Retinal pigment epithelial cell (primary cell): ENCODE data around the gene OTUD4.

Source experiments
- DNase-seq: peaks from one replicate; pipeline ENCODE4 v3.0.0-alpha.2; 2010; ENCODE audit warnings: low read depth
- H3K4me3 ChIP-seq: 2 replicates; pipeline ENCODE4 v1.5.1; 2011; ENCODE audit warnings: mild to moderate bottlenecking, low read length, control low read depth, moderate library complexity
- TF ChIP-seq, protein P1 (sequence below): conservative IDR thresholded peaks from 2 replicates; pipeline ENCODE4 v1.5.1; 2011; ENCODE audit warnings: low read depth, low read length, control low read depth, inconsistent platforms

The OTUD4 gene

DNA sequence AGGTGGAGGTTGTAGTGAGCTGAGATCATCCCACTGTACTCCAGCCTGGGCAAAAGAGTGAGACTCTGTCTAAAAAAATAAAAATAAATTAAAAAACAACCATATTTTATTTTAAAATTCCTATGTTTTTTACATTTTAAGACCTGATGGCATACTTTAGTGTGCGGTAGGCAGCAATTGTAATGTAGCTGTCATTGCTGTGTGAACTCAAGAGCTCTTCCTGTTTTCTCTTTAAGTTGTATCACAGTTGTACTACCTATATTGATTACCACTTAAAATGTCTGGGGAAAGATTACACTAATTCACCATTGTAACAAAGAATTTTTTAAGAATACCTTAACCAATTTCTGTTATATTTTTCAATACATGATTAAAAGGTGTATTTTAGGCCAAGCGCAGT lies 55.0 kb downstream of the OTUD4 start:
- TF ChIP-seq, protein P1, sequence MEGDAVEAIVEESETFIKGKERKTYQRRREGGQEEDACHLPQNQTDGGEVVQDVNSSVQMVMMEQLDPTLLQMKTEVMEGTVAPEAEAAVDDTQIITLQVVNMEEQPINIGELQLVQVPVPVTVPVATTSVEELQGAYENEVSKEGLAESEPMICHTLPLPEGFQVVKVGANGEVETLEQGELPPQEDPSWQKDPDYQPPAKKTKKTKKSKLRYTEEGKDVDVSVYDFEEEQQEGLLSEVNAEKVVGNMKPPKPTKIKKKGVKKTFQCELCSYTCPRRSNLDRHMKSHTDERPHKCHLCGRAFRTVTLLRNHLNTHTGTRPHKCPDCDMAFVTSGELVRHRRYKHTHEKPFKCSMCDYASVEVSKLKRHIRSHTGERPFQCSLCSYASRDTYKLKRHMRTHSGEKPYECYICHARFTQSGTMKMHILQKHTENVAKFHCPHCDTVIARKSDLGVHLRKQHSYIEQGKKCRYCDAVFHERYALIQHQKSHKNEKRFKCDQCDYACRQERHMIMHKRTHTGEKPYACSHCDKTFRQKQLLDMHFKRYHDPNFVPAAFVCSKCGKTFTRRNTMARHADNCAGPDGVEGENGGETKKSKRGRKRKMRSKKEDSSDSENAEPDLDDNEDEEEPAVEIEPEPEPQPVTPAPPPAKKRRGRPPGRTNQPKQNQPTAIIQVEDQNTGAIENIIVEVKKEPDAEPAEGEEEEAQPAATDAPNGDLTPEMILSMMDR = no peak
- H3K4me3 ChIP-seq = no peak overlapping the region
- no peak for DNase-seq

DNA sequence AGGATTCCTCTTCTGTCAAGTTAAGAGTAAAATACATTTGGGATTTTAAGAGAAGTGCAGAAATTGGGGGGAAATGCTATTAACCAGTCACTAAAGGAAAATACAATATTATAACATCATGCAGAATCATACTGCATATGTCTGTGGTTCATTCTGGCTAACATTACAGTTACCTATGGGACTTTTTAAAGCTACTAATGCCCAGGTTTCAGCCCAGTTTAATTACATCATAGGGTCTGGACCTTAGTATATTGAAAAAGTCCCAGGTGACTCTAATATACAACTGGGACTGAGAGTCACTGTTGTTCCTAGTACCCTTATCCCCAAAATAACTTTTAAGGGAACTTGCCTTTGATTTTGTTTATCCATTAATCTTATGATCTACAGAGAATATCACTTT lies 72.3 kb downstream of the OTUD4 start:
- no peak overlapping the region for H3K4me3 ChIP-seq
- no peak for DNase-seq
- TF ChIP-seq, protein P1 = no peak

DNA sequence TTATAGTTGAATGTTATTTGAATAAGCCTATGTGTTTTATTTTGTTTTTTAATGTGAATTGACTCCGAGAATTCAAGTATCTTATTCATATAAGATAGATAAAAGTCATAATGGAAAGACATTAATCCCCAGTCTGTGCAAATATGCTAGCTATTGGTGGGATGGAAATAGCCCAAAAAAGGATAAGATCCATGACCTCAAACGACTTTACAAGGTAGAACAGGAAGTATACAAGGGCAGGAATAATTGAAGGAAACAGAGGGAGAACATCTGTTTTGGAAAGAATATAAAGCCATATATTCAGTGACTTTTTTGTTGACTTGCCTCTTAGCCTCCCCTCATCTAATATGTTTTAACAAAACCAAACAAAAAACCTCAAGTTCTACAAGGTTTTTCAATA lies 73.3 kb downstream of the OTUD4 start:
- TF ChIP-seq, protein P1 = no peak
- no peak overlapping the region for H3K4me3 ChIP-seq
- no peak for DNase-seq

DNA sequence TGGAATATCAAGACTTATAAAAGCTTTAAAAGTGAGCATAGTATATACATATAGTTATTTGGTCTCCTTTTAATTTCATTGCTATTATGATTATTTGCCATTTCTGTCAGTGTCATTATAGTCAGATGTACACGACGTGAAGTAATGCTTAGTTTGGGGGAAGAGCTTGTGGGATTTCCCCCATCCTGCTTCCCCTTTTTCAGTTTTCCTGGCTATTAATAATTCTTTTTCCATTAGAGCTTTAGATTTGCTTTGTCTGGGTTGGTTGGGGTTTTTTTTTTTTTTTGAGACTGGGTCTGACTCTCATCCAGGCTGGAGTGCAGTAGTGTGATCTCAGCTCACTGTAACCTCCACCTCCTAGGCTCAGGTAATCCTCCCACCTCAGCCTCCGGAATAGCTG lies 76.9 kb downstream of the OTUD4 start:
- TF ChIP-seq, protein P1 = no peak
- H3K4me3 ChIP-seq = no peak overlapping the region
- DNase-seq = no peak

DNA sequence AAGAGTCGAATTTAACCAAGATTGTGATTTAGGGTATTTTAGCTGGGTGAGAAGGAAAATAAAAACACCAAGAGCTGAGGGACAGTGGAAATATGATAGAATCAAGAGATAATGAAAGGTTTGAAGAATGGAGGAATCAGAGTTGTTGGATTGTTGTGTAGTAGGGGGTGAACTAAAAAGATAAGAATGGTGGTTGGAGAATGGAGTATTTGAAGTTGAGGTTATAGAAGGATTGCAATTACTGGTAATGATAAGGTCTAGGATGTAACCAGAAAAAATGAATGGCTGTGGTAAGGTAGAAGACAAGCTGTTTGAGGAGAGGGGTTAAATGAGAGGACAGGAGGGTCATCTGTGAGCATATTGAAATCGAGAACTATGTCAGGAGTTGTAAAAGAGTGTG lies 77.8 kb downstream of the OTUD4 start:
- DNase-seq = no peak
- TF ChIP-seq, protein P1 = no peak
- no peak overlapping the region for H3K4me3 ChIP-seq

DNA sequence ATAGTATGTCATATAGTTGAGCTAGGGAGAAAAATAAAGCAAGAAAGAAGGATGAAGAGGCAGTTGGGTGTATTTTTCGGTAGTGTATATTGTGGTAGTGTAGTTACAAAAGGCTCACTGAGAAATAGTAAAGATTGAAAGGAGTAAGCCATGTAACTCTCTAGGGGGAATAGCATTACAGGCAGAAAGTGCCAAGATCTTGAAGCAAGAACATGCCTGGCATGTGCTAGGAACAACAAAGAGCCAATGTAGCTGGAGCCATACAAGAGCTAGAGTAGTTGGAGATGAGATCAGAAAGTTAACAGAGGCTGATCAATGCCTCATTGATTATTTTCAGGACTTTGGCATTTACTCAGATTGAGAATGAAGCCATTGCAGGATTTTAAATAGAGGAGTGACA lies 79.3 kb downstream of the OTUD4 start:
- no peak for DNase-seq
- no peak overlapping the region for H3K4me3 ChIP-seq
- TF ChIP-seq, protein P1 = no peak

DNA sequence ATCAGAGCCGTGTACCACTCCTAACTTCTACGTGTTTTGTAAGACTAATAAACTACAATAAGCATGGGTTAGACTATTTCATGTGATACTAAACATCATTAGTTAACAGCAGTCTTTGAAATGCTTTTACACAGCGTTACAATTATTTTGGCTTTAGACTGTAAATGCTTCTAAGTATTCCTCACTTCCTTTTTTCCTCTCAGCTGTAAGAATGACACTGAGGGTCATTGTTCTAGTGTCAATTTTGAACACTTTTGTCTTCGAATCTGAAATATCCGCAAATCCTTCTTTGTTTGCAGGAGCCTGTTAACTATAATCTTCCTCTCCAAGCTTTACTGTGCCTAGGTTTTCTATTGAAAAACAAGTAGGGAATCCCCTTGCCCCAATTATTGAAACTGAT lies 80.7 kb downstream of the OTUD4 start:
- peak overlapping the region; percentile 85 for H3K4me3 ChIP-seq
- TF ChIP-seq, protein P1 = no peak
- DNase-seq = no peak
